Measurements from ENCODE around the gene TTBK2.

DNA sequence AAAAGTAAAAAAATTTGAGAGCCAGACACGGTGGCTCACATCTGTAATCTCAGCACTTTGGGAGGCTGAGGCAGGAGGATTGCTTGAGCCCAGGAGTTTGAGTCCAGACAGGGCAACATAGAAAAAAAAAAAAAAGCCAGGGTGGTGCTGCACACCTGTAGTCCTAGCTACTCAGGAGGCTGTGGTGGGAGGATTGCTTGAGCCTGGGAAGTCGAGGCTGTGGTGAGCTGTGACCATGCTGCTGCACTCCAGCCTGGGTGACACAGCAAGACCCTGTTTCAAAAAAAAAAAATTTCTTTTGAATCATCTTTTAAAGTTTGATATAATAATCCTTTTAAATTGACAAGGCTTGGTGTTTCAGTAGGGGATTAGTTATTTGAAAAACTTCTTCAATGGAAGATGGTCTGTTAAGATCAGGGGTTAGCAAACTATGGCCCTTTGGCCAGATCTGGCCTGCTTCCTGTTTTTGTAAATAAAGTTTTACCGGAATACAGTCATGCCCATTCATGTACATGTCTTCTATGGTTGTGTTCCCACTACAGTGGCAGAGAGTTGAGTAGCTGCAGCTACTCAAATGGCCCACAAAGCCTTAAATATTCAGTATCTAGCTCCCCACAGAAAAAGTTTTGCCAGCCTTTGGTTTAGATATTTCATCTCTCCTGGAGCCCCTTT, 212.6 kb downstream of the TTBK2 start:
- TF ChIP-seq EZH2 (IDR thresholded peaks at IDR 0.05), result no peak
- TF ChIP-seq CTCF (IDR thresholded peaks at IDR 0.05), result no peak
- no peak for TF ChIP-seq EZH2phosphoT487 (IDR thresholded peaks at IDR 0.05)

Measured in neural progenitor cell (in vitro differentiated cells).